ENCODE measurements around the gene ID2. TPM values are rescaled to one million over a fixed set of nuclear protein-coding genes. Genes with fewer than 3 reads are reported as not detected.

ID2 gene
- total and polyA plus RNA-seq, 8 donors: 40.6 to 255 (median 117) TPM

DNA sequence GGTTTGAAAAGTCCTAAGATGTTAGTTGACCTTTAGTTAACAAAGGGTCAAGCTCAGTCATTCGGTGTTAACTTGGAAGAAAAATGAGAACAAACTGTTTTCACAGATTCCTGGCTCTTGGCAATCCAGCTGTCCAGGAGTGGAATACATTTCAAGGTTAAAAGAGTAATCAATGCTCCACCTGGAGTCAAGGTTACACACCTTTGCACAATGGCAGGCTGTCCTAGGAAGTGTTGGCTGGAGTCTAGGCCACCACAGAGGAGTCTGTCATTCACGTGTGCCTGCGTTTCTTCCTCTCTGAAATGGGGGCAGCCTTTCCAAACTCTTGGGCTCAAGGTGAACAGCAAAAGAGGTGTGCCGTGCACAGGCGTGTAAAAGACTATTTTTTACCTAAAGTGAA is 6.3 kb upstream of the ID2 start:
- H3K36me3 ChIP-seq: no peaks in the 10 kb centered on the region
- TF ChIP-seq CTCF (IDR thresholded peaks at IDR 0.05) (no peak), POLR2AphosphoS5 (IDR thresholded peaks at IDR 0.05) (no peak)
- peaks cover 0 to 15% (median 9%) of the 10 kb centered on the region in 4 donors for H3K9me3 ChIP-seq
- peaks cover 0 to 24% (median 5%) of the 10 kb centered on the region in 3 donors for H3K27me3 ChIP-seq
- peaks cover 34 to 45% (median 44%) of the 10 kb centered on the region in 4 donors for H3K4me1 ChIP-seq
- DNase-seq: peak in 1 of 2 donors; percentile 30
- 74 to 87% (median 86%) methylated on average over 5 of the region's 5 CpGs for WGBS, 5 donors
- H3K4me3 ChIP-seq: no peak overlapping the region
- H3K27ac ChIP-seq: peak overlapping the region in 4 of 5 donors; percentile 95 to 99 (median 98)
- intact Hi-C loops (cut with DNase I; ENCODE audit: low total_unique reads): no loop called here

DNA sequence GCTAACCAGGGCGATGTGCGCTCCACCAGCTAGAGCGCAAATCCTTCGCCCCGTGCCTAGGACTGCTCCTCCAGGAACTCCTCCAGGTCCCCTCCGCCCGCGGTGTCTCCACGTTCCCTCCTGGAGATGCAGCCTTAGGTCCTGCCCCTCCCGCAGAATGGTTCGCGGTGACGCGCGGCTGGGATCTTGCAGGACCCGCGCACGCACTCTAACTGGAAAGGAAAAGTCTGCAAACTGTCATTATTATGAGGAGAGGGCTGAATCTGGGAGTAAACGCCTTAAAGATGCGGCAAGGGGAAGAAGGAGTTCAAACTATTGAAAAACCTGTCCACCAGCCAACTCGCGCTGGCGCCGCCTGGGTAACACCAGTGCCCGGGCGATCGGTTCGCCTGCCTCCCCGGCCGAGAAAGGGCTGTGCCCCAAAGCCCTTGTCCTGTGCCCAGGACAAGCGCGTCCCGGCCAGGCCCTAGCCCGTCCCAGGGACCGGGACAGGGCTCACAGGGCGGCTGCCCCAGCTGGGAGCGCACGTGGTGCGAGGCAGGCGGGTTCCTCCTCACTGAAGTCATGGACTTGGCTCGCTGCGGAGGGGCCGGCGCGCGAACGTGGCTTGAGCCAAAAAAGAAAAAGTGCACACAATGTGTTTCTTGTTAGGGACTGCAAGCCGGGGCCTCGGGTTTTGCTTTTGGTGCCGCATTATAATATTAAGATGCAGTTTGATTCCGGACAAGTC is 5.5 kb upstream of the ID2 start:
- WGBS, 5 donors: 13 to 28% (median 23%) methylated on average over 46 to 51 of the region's 51 CpGs
- no peaks in the 10 kb centered on the region for H3K36me3 ChIP-seq
- H3K4me1 ChIP-seq: peaks cover 38 to 53% (median 50%) of the 10 kb centered on the region in 4 donors
- intact Hi-C loops (cut with DNase I; ENCODE audit: low total_unique reads): no loop called here
- H3K27me3 ChIP-seq: peaks cover 0 to 24% (median 5%) of the 10 kb centered on the region in 3 donors
- H3K9me3 ChIP-seq: peaks cover 0 to 15% (median 9%) of the 10 kb centered on the region in 4 donors
- peak overlapping the region; percentile 71 to 99 (median 98) for H3K27ac ChIP-seq
- DNase-seq: peak; percentile 78 to 95
- peak overlapping the region; percentile 48 to 57 (median 54) for H3K4me3 ChIP-seq
- no peak for TF ChIP-seq CTCF (IDR thresholded peaks at IDR 0.05)
- peak; percentile 63 to 92 (median 75) for TF ChIP-seq POLR2AphosphoS5 (IDR thresholded peaks at IDR 0.05)

GRCh38 chr2:8676921-8677645 is 4.8 kb upstream of the ID2 start:
- WGBS, 5 donors: 2 to 7% (median 5%) methylated on average over 30 to 35 of the region's 35 CpGs
- Histone ChIP-seq H3K4me3 (peak overlapping the region; percentile 48 to 57 (median 54)), H3K27ac (peak overlapping the region; percentile 71 to 99 (median 98)), H3K9me3 (peaks cover 0 to 15% (median 9%) of the 10 kb centered on the region in 4 donors), H3K27me3 (peaks cover 0 to 24% (median 5%) of the 10 kb centered on the region in 3 donors), H3K36me3 (no peaks in the 10 kb centered on the region), H3K4me1 (peaks cover 38 to 54% (median 50%) of the 10 kb centered on the region in 4 donors)
- intact Hi-C loops (cut with DNase I; ENCODE audit: low total_unique reads): no loop called here
- no peak for TF ChIP-seq POLR2AphosphoS5 (IDR thresholded peaks at IDR 0.05)
- no peak for TF ChIP-seq POLR2A (IDR thresholded peaks at IDR 0.05)
- no peak for TF ChIP-seq EP300 (IDR thresholded peaks at IDR 0.05)
- no peak for TF ChIP-seq CTCF (IDR thresholded peaks at IDR 0.05)
- peak in 1 of 2 donors; percentile 72 for DNase-seq
